SK-N-SH (cell line): ENCODE measurements around the gene CUEDC1. TPM values are rescaled to one million over a fixed set of nuclear protein-coding genes. Genes with fewer than 3 reads are reported as not detected.

Experiments used
- CTCF ChIA-PET: fragments of 300-600, 350-600 bp; formaldehyde crosslinking; extraction: SDS; loops from one replicate; lab custom pipeline; 2021; lab: Yijun Ruan, JAX
- POLR2A ChIA-PET: fragments of 350-600 bp; sonication (Branson Sonifier 250); formaldehyde crosslinking; extraction: SDS; loops from one replicate; lab custom pipeline; 2020; ENCODE audit warnings: antibody characterized with exemption, inconsistent platforms; lab: Yijun Ruan, JAX
- DNase-seq: peaks from one replicate; pipeline ENCODE4 v3.0.0; 2012
- H2AFZ ChIP-seq: fragments of 200-600 bp; sonication (generic); 2 replicates; pipeline ENCODE4 v1.8.1; 2016; ENCODE audit warnings: antibody characterized with exemption, mild to moderate bottlenecking, low read depth
- H3F3A ChIP-seq: fragments of 200-600 bp; sonication (generic); replicated peaks from 2 replicates; pipeline ENCODE3; 2016; ENCODE audit warnings: antibody characterized with exemption, mild to moderate bottlenecking; ENCODE audit not compliant: insufficient read depth
- H3K27ac ChIP-seq, 2 experiments: fragments of 200-500 bp in 1 of 2; fragments of 200-600 bp in 1 of 2; sonication (Bioruptor generic) in 1 of 2; sonication (generic), shearing (Covaris generic) in 1 of 2; 2 replicates each; pipeline versions ENCODE4 v1.5.1 to v1.6.1; 2014 to 2016; ENCODE audit warnings: low read depth in 2 of 2, inconsistent platforms in 1 of 2, low read length in 1 of 2, mild to moderate bottlenecking in 1 of 2, mixed read lengths in 1 of 2
- H3K27me3 ChIP-seq: fragments of 200-600 bp; sonication (generic), shearing (Covaris generic); 2 replicates; pipeline ENCODE4 v1.6.1; 2016; ENCODE audit warnings: mixed run types; ENCODE audit not compliant: insufficient read depth
- H3K36me3 ChIP-seq, 2 experiments: fragments of 200-500 bp in 1 of 2; fragments of 200-600 bp in 1 of 2; sonication (Bioruptor generic) in 1 of 2; sonication (generic) in 1 of 2; replicated peaks in 1 of 2; 2 replicates each; pipeline versions ENCODE3 to v1.5.1; 2014 to 2016; ENCODE audit warnings: low read length in 1 of 2, mild to moderate bottlenecking in 1 of 2; ENCODE audit not compliant: insufficient read depth in 2 of 2, control insufficient read depth in 1 of 2
- H3K4me1 ChIP-seq, 2 experiments: fragments of 200-500 bp in 1 of 2; fragments of 200-600 bp in 1 of 2; sonication (Bioruptor generic) in 1 of 2; sonication (generic), shearing (Covaris generic) in 1 of 2; 2 replicates each; pipeline versions ENCODE4 v1.5.1 to v1.6.1; 2014 to 2016; ENCODE audit warnings: low read depth in 1 of 2, low read length in 1 of 2, mixed run types in 1 of 2; ENCODE audit not compliant: insufficient read depth in 2 of 2, control insufficient read depth in 1 of 2
- H3K4me2 ChIP-seq: fragments of 200-600 bp; sonication (generic), shearing (Covaris generic); 2 replicates; pipeline ENCODE4 v1.6.1; 2017; ENCODE audit warnings: mixed run types
- H3K4me3 ChIP-seq, 2 experiments: fragments of 200-500 bp in 1 of 2; fragments of 200-600 bp in 1 of 2; sonication (Bioruptor generic) in 1 of 2; sonication (generic), shearing (Covaris generic) in 1 of 2; 2 replicates each; pipeline versions ENCODE4 v1.5.1 to v1.8.1; 2014 to 2016; ENCODE audit warnings: low read depth in 2 of 2, inconsistent platforms in 1 of 2, low read length in 1 of 2, mild to moderate bottlenecking in 1 of 2, mixed read lengths in 1 of 2, moderate library complexity in 1 of 2
- H3K79me2 ChIP-seq: fragments of 200-600 bp; sonication (generic); 2 replicates; pipeline ENCODE4 v1.8.1; 2017; ENCODE audit warnings: mild to moderate bottlenecking; ENCODE audit not compliant: insufficient read depth
- H3K9ac ChIP-seq: fragments of 200-600 bp; sonication (generic); 2 replicates; pipeline ENCODE4 v1.6.1; 2017; ENCODE audit warnings: mixed run types
- H3K9me2 ChIP-seq: fragments of 200-600 bp; sonication (generic); 2 replicates; pipeline ENCODE4 v1.6.1; 2017; ENCODE audit warnings: mixed run types
- H3K9me3 ChIP-seq: fragments of 200-600 bp; sonication (generic); 2 replicates; pipeline ENCODE4 v1.6.1; 2017; ENCODE audit warnings: mixed run types, mild to moderate bottlenecking, moderate library complexity
- H4K20me1 ChIP-seq: fragments of 200-600 bp; sonication (generic); 2 replicates; pipeline ENCODE4 v1.6.1; 2017; ENCODE audit warnings: mild to moderate bottlenecking, mixed run types; ENCODE audit not compliant: insufficient read depth
- GABPA ChIP-seq: IDR thresholded peaks from 2 replicates; pipeline ENCODE4 v1.4.0; 2012; ENCODE audit warnings: low read depth, mild to moderate bottlenecking
- GATA2 ChIP-seq: sonication (generic); formaldehyde crosslinking; IDR thresholded peaks from 2 replicates; pipeline ENCODE4 v1.5.0; 2020; ENCODE audit warnings: mild to moderate bottlenecking, missing genetic modification reagents
- RCOR1 ChIP-seq: fragments of 150-350 bp; IDR thresholded peaks from 2 replicates; pipeline ENCODE4 v1.6.1; 2017; ENCODE audit warnings: antibody characterized with exemption, low read length
- REST ChIP-seq: IDR thresholded peaks from 2 replicates; pipeline ENCODE4 v1.6.1; 2012; ENCODE audit warnings: mild to moderate bottlenecking, low read depth, low read length, moderate library complexity
- RFX5 ChIP-seq: IDR thresholded peaks from 2 replicates; pipeline ENCODE4 v1.6.1; 2012; ENCODE audit warnings: mild to moderate bottlenecking, improper control_type of control experiment, low read length
- SIN3A ChIP-seq: IDR thresholded peaks from 2 replicates; pipeline ENCODE4 v1.6.1; 2012; ENCODE audit warnings: low read depth, mild to moderate bottlenecking, low read length, moderate library complexity, borderline replicate concordance
- TCF12 ChIP-seq: IDR thresholded peaks from 2 replicates; pipeline ENCODE4 v1.4.0; 2012
- USF1 ChIP-seq: IDR thresholded peaks from 2 replicates; pipeline ENCODE4 v1.4.0; 2012; ENCODE audit warnings: low read depth, borderline replicate concordance
- USF2 ChIP-seq: fragments of 150-350 bp; IDR thresholded peaks from 2 replicates; pipeline ENCODE4 v1.6.1; 2017; ENCODE audit warnings: antibody characterized with exemption, low read length, low read depth, borderline replicate concordance
- YY1 ChIP-seq: IDR thresholded peaks from 2 replicates; pipeline ENCODE4 v1.4.0; 2012; ENCODE audit warnings: low read depth, mild to moderate bottlenecking
- WGBS: methylation state at CpG from one replicate; pipeline ENCODE4 v1.1.6; 2017; ENCODE audit warnings: low lambda C conversion rate; 5-methylcytosine and 5-hydroxymethylcytosine counted together
- polyA plus RNA-seq, 3 experiments: library from polyadenylated mRNA; depleted of rRNA; stranded (reverse); fragments of >200 nt; gene quantifications; 2 replicates each; pipeline ENCODE4 v1.2.3, GENCODE V29; 2012

CUEDC1 gene
- polyA plus RNA-seq, 1 of the 3 experiments (the other 2 are of a cell fraction): 58.9 TPM

DNA sequence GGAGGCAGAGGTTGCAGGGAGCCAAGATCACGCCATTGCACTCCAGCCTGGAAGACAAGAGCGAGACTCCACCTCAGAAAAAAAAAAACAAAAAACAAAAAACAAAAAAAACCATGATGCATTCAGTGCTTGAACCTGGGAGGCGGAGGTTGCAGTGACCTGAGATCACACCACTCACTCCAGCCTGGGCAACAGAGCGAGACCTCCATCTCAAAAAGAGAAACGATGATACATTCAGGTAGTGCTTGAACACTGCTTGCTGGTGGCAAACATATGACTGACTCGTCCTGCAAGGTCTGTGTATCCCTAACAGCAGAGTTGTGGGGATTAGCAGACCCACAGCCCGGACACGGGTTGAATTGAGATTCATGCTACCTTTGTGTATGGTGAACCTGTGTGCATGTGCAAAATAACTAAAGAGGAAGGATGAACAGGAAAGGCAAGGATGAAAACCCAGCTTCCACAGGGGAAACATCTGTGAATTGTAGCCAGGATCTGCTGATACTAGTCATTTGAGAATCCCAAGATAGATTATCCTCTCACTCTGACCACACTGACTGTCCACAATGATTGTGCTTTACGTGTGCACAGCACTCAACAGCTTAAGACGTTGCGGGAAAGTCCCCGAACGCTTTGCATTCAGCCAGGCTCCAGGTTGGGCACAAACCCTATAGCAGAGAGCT, 53.0 kb downstream of the CUEDC1 start:
- POLR2A ChIA-PET: interaction anchor here (1.5 kb wide), 1 partner anchor 93 kb away, joined by 3 read pairs; no protein-coding TSS in a partner anchor
- peak overlapping the region; percentile 64; the same call in 1 of the 2 replicates for H3K4me2 ChIP-seq

More for the DNA sequence above, 53.0 kb downstream of the CUEDC1 start:
- Histone ChIP-seq H3K9ac (no peak overlapping the region; the same call in 1 of the 2 replicates), H3K4me1 (peaks cover 50 to 53% of the 10 kb centered on the region in 2 experiments; a peak in 3 of 4 replicates), H4K20me1 (no peaks in the 10 kb centered on the region), H3K9me3 (no peaks in the 10 kb centered on the region), H3K79me2 (peaks cover 86% of the 10 kb centered on the region), H3K27ac (peak overlapping the region; percentile 43 to 86), H2AFZ (no peak overlapping the region), H3K27me3 (no peaks in the 10 kb centered on the region), H3F3A (peaks cover 30% of the 10 kb centered on the region), H3K36me3 (no peaks in the 10 kb centered on the region), H3K4me3 (no peak overlapping the region), H3K9me2 (no peaks in the 10 kb centered on the region)
- DNase-seq: no peak
- TF ChIP-seq RCOR1: no peak
- no peak for TF ChIP-seq YY1
- TF ChIP-seq REST: no peak
- no peak for TF ChIP-seq USF2
- TF ChIP-seq GATA2 (CRISPR knock-in tag): no peak
- no peak for TF ChIP-seq SIN3A
- TF ChIP-seq GABPA: no peak
- no peak for TF ChIP-seq TCF12
- no peak for TF ChIP-seq RFX5
- no peak for TF ChIP-seq USF1
- CTCF ChIA-PET: interaction anchor here (1.1 to 5.4 kb wide), 7 partner anchors 11 to 97 kb away, joined by 3 to 56 read pairs (median 6); partner anchors contain the start of gene CUEDC1
- 92% methylated on average over 13 of the region's 13 CpGs for WGBS
